A549 (cell line): ENCODE measurements around the gene ZBTB46.

Experiments used
- BHLHE40 ChIP-seq: IDR thresholded peaks from 2 replicates; pipeline ENCODE4 v1.6.1; 2012; ENCODE audit warnings: low read depth, low read length, inconsistent platforms
- HDAC2 ChIP-seq: fragments of 200-600 bp; sonication (generic); IDR thresholded peaks from 2 replicates; pipeline ENCODE4 v1.6.1; 2016
- POLR2A ChIP-seq: IDR thresholded peaks from 2 replicates; pipeline ENCODE4 v1.6.1; 2012; ENCODE audit warnings: mild to moderate bottlenecking, low read length
- RFX5 ChIP-seq: fragments of 450-650 bp; IDR thresholded peaks from 2 replicates; pipeline ENCODE4 v1.7.1; 2014; ENCODE audit warnings: antibody characterized with exemption, mild to moderate bottlenecking, moderate library complexity
- TF ChIP-seq, protein P1 (sequence below): fragments of >200 bp; sonication (Bioruptor Twin); formaldehyde crosslinking; IDR thresholded peaks from 3 replicates; pipeline ENCODE4 v1.5.1; 2016

DNA sequence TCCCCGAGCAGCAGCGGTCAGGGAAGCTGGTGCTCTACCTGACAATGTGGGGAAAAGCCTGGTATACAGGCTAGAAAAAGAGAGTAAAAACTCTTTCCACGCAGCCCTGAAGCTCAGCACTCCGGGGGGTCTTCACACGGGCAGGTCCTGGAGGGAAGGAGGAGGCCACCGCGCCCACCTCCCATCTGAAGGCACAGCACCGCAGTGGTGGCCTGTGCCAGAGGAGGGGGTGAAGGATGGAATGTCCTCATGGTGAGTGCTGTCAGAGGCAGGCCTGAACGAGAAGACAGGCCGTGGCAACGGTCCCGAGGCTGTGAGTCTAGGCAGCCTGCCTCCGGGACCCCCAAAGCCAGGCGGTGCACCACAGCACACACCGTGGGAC lies 85.6 kb downstream of the ZBTB46 start:
- TF ChIP-seq BHLHE40 (no peak), POLR2A (no peak), RFX5 (no peak), HDAC2 (no peak)
- TF ChIP-seq, protein P1, sequence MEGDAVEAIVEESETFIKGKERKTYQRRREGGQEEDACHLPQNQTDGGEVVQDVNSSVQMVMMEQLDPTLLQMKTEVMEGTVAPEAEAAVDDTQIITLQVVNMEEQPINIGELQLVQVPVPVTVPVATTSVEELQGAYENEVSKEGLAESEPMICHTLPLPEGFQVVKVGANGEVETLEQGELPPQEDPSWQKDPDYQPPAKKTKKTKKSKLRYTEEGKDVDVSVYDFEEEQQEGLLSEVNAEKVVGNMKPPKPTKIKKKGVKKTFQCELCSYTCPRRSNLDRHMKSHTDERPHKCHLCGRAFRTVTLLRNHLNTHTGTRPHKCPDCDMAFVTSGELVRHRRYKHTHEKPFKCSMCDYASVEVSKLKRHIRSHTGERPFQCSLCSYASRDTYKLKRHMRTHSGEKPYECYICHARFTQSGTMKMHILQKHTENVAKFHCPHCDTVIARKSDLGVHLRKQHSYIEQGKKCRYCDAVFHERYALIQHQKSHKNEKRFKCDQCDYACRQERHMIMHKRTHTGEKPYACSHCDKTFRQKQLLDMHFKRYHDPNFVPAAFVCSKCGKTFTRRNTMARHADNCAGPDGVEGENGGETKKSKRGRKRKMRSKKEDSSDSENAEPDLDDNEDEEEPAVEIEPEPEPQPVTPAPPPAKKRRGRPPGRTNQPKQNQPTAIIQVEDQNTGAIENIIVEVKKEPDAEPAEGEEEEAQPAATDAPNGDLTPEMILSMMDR = no peak
